Measurements from ENCODE around the gene KAT14.
"Not testable (repeated sequence)": the region's sequence is repeated elsewhere in the genome, so short reads cannot be mapped to it uniquely, and the experiment has no call there.

The KAT14 gene

DNA sequence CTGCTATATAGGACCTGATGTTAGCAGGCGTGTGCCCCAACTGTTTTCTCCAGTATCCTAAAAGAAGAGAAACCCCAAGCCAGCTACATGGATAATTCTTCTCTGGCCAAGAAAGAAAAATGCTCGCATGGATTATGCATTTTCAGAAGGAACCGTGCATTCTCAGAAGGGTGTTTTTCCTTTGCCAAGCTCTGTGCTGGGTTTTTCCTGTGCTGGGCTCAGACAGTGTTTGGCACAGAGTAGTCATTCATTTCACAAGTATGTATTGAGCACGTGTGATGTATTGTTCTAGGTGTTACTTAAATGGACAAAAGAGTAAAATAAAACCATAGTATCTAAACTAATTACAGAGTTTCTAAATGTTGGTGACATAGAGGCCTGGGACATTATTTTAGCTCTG lies 88.0 kb downstream of the KAT14 start:
- no peak for DNase-seq

DNA sequence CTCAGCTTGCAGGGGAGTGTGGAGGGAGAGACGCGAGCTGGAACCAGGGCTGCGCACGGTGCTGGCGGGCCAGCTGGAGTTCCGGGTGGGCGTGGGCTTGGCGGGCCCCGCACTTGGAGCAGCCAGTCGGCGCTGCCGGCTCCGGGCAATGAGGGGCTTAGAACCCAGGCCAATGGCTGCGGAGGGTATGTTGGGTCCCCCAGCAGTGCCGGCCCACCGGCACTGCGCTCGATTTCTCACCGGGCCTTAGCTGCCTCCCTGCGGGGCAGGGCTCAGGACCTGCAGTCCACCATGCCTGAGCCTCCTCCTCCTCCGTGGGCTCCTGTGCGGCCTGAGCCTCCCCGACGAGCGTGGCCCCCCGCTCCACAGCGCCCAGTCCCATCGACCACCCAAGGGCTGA lies 89.1 kb downstream of the KAT14 start:
- DNase-seq = not testable (repeated sequence)

- no peak for DNase-seq
These were observed 95.8 kb downstream of the KAT14 start for GRCh38 chr20:18233408-18233943.

Data from suppressor macrophage treated with lipopolysaccharide for 1 hour (primary cell).